Uterus (tissue), 4 donors: ENCODE data around the gene SCLY. TPM values are rescaled to one million over a fixed set of nuclear protein-coding genes. Genes with fewer than 3 reads are reported as not detected.

Experiments used
- DNase-seq, 2 donors: peaks; one replicate each; pipeline ENCODE4 v3.0.0-alpha.2; 2019 to 2020
- H3K27ac ChIP-seq, 2 donors: fragments of 200-600 bp; sonication (generic); 1 replicate in 1 of 2; 2 replicates in 1 of 2; pipeline ENCODE4 v1.5.1; 2016 to 2018
- H3K27me3 ChIP-seq, 2 donors: fragments of 200-600 bp; sonication (generic); one replicate each; pipeline ENCODE4 v1.5.1; 2018 to 2019; ENCODE audit warnings: control low read depth in 1 of 2
- H3K36me3 ChIP-seq, 2 donors: fragments of 200-600 bp; sonication (generic); one replicate each; pipeline ENCODE4 v1.5.1; 2019; ENCODE audit warnings: control low read depth in 1 of 2
- H3K4me1 ChIP-seq, 2 donors: fragments of 200-600 bp; sonication (generic); one replicate each; pipeline ENCODE4 v1.5.1; 2018 to 2019; ENCODE audit warnings: control low read depth in 1 of 2
- H3K4me3 ChIP-seq, 2 donors: fragments of 200-600 bp; sonication (generic); 1 replicate in 1 of 2; 2 replicates in 1 of 2; pipeline ENCODE4 v1.5.1; 2018 to 2019; ENCODE audit warnings: mild to moderate bottlenecking in 1 of 2
- H3K9me3 ChIP-seq, 2 donors: fragments of 200-600 bp; sonication (generic); one replicate each; pipeline ENCODE4 v1.5.1; 2019; ENCODE audit warnings: control low read depth in 1 of 2
- POLR2A ChIP-seq, 2 donors: fragments of 450-650 bp; IDR thresholded peaks; one replicate each; pipeline ENCODE4 v1.6.1; 2016; ENCODE audit warnings: antibody characterized with exemption in 2 of 2, mild to moderate bottlenecking in 1 of 2, moderate library complexity in 1 of 2
- intact Hi-C: fragments of 100-400 bp; cut with DNase I; formaldehyde crosslinking; loops from one replicate; pipeline ENCODE4 v1.15.1; 2023; ENCODE audit warnings: low total_unique reads
- total RNA-seq, 4 donors: library from RNA; depleted of rRNA in 3 of 4; stranded (reverse); fragments of >200 nt in 3 of 4; gene quantifications; one replicate each; pipeline versions ENCODE4 v1.1.0 to v1.2.4, GENCODE V29; 2014 to 2023
- TF ChIP-seq, protein P1 (sequence below), 4 experiments: fragments of 200-600 bp in 2 of 4; fragments of 450-650 bp in 2 of 4; sonication (generic) in 2 of 4; IDR thresholded peaks; one replicate each; pipeline ENCODE4 v1.5.1; 2016 to 2019; ENCODE audit warnings: antibody characterized with exemption in 4 of 4, mild to moderate bottlenecking in 2 of 4, moderate library complexity in 1 of 4
- donor health status: DM: yes; HTN: yes; CAD: no.

The SCLY gene
- total RNA-seq, 4 donors from 2014 or later, result 5.1 to 26.0 (median 12.8) TPM

DNA sequence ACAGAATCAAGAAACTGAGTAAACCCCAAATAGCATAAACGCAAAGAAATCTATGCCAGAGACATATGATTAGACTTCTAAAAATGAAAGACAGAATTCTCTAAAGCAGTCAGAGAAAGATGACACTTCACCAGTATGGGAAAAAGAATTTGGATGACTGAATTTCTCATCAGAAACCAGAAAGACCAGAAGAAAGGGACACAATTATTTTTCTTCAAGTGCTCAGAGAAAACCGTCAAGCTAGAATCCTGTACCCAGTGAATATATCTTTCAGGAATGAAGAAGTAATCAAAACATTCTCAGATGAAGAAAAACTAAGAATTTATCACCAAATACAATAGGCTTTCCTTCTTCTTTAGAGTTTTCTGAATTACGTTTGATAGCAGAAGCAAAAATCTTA, 25.1 kb downstream of the SCLY start:
- no peaks in the 10 kb centered on the region for H3K4me1 ChIP-seq

DNA sequence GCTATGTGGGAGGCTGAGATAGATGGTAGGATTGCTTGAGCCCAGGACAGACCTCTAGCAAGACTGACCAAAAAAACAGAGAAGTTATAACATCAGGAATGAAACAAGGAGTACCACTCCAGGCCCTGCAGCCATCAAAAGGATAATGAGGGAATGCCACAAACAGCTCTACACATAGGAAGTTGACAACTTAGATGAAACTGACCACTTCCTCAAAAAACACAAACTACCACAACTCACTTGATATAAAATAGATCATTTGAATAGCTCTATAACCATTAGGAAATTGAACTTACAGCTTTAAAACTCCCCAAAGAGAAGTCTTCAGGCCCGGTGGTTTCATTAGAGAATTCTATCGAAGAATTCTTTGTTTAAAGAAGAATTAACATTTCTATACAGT, 26.4 kb downstream of the SCLY start:
- no peak overlapping the region for H3K4me3 ChIP-seq
- no peaks in the 10 kb centered on the region for H3K36me3 ChIP-seq
- no peaks in the 10 kb centered on the region for H3K4me1 ChIP-seq
- no peaks in the 10 kb centered on the region for H3K27me3 ChIP-seq
- no peak overlapping the region for H3K27ac ChIP-seq
- no peak for TF ChIP-seq POLR2A (IDR thresholded peaks at IDR 0.05)
- TF ChIP-seq, protein P1, sequence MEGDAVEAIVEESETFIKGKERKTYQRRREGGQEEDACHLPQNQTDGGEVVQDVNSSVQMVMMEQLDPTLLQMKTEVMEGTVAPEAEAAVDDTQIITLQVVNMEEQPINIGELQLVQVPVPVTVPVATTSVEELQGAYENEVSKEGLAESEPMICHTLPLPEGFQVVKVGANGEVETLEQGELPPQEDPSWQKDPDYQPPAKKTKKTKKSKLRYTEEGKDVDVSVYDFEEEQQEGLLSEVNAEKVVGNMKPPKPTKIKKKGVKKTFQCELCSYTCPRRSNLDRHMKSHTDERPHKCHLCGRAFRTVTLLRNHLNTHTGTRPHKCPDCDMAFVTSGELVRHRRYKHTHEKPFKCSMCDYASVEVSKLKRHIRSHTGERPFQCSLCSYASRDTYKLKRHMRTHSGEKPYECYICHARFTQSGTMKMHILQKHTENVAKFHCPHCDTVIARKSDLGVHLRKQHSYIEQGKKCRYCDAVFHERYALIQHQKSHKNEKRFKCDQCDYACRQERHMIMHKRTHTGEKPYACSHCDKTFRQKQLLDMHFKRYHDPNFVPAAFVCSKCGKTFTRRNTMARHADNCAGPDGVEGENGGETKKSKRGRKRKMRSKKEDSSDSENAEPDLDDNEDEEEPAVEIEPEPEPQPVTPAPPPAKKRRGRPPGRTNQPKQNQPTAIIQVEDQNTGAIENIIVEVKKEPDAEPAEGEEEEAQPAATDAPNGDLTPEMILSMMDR (IDR thresholded peaks at IDR 0.05), result no peak
- no peak for DNase-seq
- no peaks in the 10 kb centered on the region for H3K9me3 ChIP-seq
- intact Hi-C loops, result no loop called here

More for the DNA sequence above, 25.1 kb downstream of the SCLY start:
- Histone ChIP-seq H3K27ac (no peak overlapping the region), H3K27me3 (no peaks in the 10 kb centered on the region), H3K4me3 (no peak overlapping the region), H3K36me3 (no peaks in the 10 kb centered on the region), H3K9me3 (no peaks in the 10 kb centered on the region)
- intact Hi-C loops, result no loop called here
- no peak for DNase-seq
- no peak for TF ChIP-seq POLR2A (IDR thresholded peaks at IDR 0.05)
- TF ChIP-seq, protein P1 (IDR thresholded peaks at IDR 0.05), result no peak

DNA sequence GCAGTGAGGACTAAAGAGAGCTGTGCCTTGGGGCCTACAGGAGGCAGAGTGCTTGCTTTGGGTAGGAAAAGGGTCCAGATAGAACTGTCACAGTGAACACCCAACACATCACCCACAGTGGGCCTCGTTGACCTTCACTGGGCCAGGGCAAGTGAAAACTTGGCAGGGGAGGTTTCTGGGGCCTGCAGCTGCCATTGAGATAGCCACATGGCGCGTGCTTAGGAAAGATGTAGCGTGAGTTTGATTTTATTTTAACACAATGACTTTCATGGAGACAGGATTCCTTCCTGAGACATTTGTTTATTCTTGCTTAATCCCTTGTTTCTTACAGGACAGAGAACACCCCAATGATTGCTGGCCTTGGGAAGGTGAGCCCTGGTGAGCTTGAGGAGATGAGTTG, 30.1 kb downstream of the SCLY start:
- Histone ChIP-seq H3K27me3 (no peaks in the 10 kb centered on the region), H3K27ac (no peak overlapping the region), H3K36me3 (no peaks in the 10 kb centered on the region), H3K4me1 (no peaks in the 10 kb centered on the region), H3K4me3 (no peak overlapping the region), H3K9me3 (no peaks in the 10 kb centered on the region)
- DNase-seq, result no peak
- intact Hi-C loops, result no loop called here
- no peak for TF ChIP-seq POLR2A (IDR thresholded peaks at IDR 0.05)
- TF ChIP-seq, protein P1 (IDR thresholded peaks at IDR 0.05), result no peak

DNA sequence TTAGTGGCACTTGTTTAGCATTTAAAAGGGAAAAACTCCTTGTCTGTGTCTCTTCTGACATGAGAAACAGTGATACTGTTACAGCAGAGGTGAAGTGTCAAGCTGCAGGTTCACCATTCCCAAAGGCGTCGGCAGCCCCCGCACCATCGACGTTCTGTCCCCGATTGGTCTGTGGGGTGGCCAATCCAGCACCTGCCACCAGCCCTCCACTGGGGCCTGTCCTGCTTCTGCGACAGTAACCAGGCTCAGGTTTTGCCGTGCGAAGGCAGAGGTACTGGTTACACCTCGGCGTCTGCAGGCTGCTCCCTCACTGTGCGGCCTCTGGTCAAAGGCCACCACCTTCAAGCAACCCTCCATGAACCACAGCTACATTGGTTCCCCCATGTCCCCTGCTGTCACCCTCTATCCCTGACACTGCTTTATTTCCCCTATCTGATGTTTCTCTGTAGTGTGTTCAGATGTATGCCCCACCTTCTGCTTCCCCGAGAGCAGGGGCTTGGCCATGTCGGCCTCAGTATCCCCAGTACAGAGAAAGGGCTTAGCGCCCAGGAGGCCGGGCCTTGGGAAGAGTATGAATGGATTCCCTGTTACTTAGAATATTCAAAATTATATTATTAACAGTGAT, 30.7 kb downstream of the SCLY start:
- DNase-seq, result no peak
- H3K27me3 ChIP-seq, result no peaks in the 10 kb centered on the region
- H3K9me3 ChIP-seq, result no peaks in the 10 kb centered on the region
- no peak overlapping the region for H3K27ac ChIP-seq
- H3K4me1 ChIP-seq, result no peaks in the 10 kb centered on the region
- H3K36me3 ChIP-seq, result no peaks in the 10 kb centered on the region
- intact Hi-C loops, result no loop called here
- TF ChIP-seq, protein P1 (IDR thresholded peaks at IDR 0.05), result no peak
- no peak for TF ChIP-seq POLR2A (IDR thresholded peaks at IDR 0.05)
- no peak overlapping the region for H3K4me3 ChIP-seq

DNA sequence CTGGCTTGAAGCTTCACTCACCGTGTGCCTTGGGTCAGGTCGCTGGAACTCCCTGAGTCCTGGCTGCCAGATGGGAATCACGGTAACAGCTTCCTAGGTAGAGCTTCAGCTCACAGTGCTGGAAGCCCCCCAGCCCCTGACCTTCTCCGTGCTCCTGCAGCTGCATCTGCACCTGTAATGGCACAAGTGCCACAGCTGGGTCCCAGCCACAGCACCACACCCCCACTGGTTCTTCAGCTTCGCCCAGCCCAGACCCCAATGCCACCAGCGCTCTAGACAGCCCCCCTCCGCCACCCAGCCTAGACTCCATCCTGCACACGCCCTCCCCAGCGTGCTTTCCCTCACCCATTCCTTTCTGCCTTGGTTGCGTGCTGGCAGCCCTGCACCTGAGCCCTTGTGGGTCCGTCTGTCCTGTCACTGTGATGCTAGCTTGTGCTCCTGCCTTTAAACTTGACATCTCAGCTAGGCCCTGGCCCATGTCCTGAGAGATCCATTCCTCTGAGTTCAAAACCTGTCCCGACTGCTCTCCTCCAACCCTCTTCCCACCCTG, 31.8 kb downstream of the SCLY start:
- intact Hi-C loops, result no loop called here
- TF ChIP-seq, protein P1 (IDR thresholded peaks at IDR 0.05), result no peak
- no peak for TF ChIP-seq POLR2A (IDR thresholded peaks at IDR 0.05)
- Histone ChIP-seq H3K27me3 (no peaks in the 10 kb centered on the region), H3K36me3 (no peaks in the 10 kb centered on the region), H3K9me3 (no peaks in the 10 kb centered on the region), H3K27ac (no peak overlapping the region), H3K4me1 (no peaks in the 10 kb centered on the region), H3K4me3 (no peak overlapping the region)
- DNase-seq, result no peak
